HG03460 (cell line): ENCODE results near the gene NCKAP5.
A peak's percentile ranks its signal among the peaks of the same experiment; 100 is the strongest.

Source experiments
- ATAC-seq: cut with Tn5 transposase; IDR thresholded peaks from one replicate; pipeline ENCODE4 v1.9.1; 2021; ENCODE audit not compliant: unreplicated experiment

The NCKAP5 gene

DNA sequence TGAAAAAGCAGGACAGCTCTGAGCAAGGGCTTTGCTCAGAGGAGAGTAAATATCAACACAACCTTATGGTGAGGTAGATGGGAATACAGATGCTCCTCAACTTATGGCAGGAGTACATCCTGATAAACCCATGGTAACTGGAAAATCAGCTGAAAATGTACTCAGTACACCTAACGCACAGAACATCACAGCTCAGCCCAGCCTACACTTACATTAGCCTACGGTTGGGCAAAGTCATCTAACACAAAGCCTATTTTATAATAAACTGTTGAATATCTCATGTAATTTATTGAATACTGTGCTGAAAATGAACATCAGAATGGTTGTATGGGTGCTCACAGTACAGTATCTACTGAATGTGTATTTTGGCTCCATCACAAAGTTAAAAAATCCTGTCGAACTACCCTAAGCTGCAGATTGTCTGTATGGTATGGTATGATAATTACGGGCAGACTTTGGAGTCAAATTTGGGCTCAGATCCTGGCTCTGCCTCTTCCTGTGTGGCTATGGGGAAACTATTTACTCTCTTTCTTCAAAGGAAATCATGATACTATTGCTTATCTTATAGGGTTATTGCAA, 778.0 kb downstream of the NCKAP5 start:
- no peak for ATAC-seq

GRCh38 chr2:132789066-132789465, 779.2 kb downstream of the NCKAP5 start:
- no peak for ATAC-seq

- ATAC-seq = no peak
Measured at GRCh38 chr2:132788310-132788838, 779.9 kb downstream of the NCKAP5 start.

- ATAC-seq = no peak
Measured at GRCh38 chr2:132783883-132784282, 784.4 kb downstream of the NCKAP5 start.

DNA sequence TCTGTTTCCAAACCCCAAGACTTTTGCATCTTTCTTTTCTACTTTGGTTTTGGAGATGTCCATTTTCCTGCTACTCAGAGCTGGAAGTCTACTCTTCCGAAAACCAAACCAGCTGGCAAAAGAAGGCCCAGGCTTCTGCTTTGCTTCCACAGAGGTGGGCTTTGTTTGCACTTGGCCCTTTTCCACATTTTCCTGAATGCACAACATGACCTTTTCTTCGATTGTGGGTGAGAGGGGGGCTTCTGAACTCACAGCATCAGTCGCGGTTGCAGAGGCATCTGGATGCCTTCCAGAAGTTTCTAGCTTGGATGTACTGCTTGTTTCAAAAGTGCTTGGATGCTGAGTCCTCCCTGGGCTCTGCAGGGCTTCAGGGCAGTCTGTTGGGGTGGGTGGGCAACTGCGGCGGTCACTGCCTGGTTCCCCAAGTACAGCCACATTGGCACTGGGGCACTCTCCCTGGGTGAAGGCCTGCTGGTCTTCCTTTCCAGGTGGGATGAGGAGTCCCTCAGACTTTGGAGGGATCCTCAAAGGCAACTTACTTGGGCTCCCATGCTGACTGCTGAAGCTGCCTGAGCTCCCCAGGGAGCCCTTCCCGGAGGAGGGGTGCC, 786.0 kb downstream of the NCKAP5 start:
- no peak for ATAC-seq

DNA sequence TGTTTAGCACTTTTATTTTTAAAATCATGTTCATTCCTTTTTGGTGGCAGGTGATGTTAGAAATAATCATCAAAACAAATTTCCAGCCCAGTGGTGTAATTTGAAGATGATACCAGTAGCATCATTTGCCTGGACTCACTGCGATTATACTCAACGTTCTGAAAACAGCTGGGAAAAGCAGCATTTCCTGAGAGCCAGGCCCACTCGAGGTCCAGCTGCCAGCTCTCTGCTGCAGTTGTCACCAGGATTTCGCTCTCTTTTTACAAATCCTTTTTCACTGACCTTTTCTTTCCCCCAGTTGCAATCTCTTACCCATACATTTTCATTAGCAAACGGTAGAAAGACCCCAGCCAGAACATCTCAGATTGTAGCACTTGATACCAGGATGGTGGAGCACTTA, 787.6 kb downstream of the NCKAP5 start:
- no peak for ATAC-seq

GRCh38 chr2:132779206-132779721, 789.0 kb downstream of the NCKAP5 start:
- no peak for ATAC-seq

GRCh38 chr2:132776287-132776686, 792.0 kb downstream of the NCKAP5 start:
- no peak for ATAC-seq

DNA sequence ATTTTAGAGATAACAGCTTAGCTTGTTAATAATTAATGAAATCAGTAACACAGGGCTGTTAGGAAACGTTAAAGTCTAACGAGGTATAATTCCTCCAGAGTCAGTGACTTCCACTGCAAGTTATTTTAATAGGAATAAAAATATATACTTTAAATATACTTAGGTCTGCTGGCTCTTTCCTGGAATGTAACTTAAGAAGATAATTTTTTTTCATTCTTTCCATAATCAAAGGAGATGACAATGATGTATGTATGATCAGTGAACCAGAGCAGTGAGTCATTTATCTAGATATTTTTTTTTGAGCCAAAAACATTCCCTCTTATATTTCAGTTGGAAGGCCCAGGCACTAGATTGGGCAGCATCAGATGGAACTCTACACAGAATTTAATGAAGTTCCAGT, 794.1 kb downstream of the NCKAP5 start:
- no peak for ATAC-seq

DNA sequence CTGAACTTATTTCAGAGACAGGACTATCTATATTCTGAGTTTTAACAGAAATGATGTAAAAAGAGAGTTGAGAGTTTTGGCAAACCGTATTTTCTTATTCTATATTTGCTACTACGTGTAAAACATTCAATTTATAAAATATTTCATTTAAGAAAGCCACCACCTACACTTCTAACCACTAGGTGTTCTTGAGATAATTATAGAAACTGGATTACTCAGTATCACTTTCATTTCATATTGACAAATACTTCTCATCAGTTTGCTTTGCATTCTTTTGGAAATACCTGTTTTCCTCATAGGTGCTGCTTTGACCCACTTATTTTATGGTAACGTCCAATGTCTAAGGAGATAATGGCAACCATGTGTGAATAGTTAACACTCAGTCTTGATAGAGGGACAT, 794.9 kb downstream of the NCKAP5 start:
- no peak for ATAC-seq

- ATAC-seq = no peak
Measured at GRCh38 chr2:132772340-132772739, 795.9 kb downstream of the NCKAP5 start.

DNA sequence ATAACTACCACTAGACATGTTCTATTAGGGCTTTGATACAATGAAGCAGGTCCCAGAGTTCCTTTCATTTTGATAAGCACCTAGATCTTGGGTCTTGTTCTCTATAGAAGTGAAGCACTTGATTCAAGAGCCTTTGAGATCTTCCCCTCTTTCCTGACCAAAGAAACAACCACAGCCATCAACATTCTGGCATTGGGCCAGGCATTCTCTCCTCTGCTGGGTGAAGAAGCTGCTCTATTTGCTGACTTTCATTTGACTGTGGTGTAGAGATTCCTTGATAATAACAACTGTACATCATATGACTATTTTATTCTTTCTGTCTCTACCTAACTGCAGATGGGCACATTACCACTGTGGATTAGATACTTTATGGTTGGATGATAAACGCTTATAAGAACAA, 801.7 kb downstream of the NCKAP5 start:
- no peak for ATAC-seq

DNA sequence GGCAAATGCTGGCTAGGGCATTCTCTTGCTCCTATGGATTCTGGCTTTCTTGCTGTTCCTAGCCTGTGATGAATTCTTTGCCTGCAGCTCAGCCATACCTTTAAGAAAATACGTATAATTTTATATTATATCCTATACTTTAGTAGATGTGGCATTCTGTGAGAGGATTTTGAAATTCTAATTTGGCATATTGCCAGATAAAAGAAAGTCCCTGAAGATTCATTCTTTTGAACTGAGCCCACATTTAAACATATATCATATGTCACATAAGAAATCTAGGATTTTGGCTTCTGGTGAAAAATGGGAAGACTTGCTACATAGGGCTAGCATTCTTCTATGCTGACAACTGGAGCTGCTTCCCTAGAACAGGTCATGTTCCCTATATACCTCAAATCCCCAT, 806.8 kb downstream of the NCKAP5 start:
- ATAC-seq = no peak

GRCh38 chr2:132760971-132761370, 807.3 kb downstream of the NCKAP5 start:
- no peak for ATAC-seq

DNA sequence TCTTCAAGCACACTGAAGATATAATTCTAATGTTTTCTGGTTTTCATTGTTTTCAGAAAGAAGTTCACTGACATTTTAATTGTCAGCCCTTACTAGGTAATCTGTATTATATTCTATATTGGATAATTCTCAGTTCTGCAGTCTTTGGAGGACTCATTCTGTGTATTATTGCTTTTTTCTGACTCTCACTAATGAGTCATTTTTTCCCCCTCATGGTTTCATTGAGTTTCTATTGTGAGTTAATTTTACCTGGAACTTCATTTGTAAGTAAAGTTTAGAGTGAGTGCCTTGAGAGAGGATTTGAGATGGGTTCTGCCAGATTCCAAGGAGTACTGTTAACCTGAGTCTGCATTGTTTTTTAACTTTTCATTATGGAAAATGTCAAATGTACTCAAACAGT, 807.9 kb downstream of the NCKAP5 start:
- ATAC-seq = peak; percentile 48

GRCh38 chr2:132758995-132759394, 809.3 kb downstream of the NCKAP5 start:
- ATAC-seq = no peak

- ATAC-seq = no peak
Measured at GRCh38 chr2:132757676-132758075, 810.6 kb downstream of the NCKAP5 start.

DNA sequence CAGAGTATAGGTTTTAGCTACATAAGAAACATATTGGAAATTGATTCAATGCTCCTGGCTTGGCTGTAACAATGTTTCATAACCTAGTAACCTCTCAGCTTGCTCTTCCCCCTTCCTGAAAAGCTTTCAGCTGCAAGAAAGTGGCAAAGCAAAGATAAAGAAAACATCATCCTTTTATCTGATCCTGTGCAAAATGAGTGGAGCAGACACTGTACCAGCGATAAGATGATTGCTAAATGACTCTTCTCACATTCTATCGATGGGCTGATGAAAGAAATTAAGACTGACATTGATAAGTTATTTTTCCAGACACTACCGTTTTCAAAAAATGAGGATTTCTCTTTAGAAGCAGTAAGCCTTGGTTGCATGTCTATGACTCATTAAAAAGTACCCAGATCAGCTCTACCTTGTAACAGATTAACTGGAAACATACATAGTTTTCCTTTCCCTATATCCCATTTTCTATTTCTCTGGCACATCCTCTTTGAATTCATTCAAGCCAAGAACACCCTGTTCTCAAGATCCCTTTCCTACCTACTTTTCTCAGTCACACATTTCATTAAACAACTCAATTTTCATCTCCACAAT, 811.2 kb downstream of the NCKAP5 start:
- no peak for ATAC-seq

DNA sequence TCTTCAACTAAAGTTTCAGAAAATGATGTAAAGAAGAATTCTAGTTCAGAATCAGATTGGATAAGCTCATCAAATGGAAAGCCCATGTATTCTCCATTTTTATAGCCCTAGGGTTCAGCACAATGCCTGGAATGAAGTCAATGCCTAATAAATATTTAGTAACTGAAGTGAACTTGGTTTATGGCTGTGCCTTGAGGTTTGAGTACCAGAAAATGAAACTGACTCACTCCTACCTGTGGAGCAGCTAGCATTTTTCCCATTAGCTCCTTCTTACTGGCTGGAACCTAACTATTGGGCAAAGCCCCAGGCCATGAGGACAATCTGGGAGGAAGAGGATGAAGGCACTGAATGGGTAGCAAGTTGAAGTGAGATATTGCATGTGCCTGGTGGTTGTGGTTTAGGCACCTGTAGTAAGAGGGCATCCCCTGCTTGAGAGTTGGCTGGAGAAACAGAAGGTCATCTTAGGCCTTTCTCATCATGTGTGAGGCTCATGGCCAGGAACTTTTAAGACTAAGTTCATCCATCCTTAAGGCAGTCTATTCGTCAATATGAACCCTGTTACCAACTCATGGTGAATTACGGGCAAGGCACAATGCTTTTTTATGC, 813.3 kb downstream of the NCKAP5 start:
- no peak for ATAC-seq

DNA sequence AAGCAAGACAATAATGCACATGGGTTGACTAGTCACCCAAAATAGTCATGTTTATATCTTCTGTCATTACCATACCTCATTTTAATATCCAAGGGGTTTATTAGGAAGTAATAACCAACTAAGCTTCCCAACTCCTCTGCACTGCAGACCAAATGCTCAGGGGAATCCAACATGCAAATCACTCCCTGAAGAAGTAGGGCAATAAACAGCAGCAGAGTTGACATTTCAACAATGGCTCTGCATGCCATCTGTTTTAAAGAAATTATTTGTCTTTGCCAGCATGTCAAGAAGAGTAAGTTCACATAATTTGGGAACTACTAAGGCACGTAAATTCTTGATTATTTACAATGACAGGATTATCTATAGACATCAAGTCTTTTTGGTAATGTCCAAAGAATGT, 813.9 kb downstream of the NCKAP5 start:
- ATAC-seq = no peak

DNA sequence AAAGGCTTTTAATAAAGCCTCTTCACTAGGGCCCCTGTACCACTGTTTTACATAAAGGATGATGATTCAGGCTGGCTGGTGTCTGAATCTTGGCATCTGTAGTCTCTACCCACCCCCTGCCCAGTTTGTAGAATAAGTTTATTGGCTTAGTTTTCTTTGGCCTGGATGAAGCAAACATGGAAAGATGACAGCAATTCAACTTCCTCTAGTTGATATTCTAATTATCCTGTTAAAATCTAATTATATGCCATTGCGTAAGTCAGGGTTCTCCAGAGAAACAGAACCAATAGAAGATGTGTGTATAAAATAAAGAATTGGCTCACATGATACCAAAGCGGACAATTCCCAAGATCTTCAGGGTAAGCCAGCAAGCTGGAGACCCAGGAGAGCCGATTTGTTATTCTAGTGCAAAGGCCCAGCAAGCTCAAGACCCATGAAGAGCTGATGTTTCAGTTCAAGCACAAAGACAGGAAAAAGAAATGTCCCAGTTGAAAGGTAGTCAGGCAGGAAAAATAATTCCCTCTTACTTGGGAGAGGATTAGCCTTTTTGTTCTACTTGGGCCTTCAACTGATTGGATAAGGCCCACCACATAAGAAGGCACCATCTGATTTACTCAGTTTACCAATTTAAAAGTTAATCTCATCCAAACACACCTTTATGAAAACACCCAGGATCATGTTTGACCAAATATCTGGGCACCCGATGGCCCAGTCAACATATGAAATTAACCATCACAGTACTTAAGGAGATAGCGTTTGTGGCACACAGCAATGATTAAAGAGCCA, 815.6 kb downstream of the NCKAP5 start:
- ATAC-seq = no peak
